ENCODE results near the gene FADS6. TPM values are rescaled to one million over a fixed set of nuclear protein-coding genes. Genes with fewer than 3 reads are reported as not detected.

Gene FADS6
- total RNA-seq (2022; extraction: Qiagen RNA extraction) = not detected in 5 replicates

GRCh38 chr17:74892974-74893911 is at the start of gene FADS6:
FADS6 (minus strand) TSS chr17:74893633; CDS start chr17:74893595, 38 bp downstream.

DNA sequence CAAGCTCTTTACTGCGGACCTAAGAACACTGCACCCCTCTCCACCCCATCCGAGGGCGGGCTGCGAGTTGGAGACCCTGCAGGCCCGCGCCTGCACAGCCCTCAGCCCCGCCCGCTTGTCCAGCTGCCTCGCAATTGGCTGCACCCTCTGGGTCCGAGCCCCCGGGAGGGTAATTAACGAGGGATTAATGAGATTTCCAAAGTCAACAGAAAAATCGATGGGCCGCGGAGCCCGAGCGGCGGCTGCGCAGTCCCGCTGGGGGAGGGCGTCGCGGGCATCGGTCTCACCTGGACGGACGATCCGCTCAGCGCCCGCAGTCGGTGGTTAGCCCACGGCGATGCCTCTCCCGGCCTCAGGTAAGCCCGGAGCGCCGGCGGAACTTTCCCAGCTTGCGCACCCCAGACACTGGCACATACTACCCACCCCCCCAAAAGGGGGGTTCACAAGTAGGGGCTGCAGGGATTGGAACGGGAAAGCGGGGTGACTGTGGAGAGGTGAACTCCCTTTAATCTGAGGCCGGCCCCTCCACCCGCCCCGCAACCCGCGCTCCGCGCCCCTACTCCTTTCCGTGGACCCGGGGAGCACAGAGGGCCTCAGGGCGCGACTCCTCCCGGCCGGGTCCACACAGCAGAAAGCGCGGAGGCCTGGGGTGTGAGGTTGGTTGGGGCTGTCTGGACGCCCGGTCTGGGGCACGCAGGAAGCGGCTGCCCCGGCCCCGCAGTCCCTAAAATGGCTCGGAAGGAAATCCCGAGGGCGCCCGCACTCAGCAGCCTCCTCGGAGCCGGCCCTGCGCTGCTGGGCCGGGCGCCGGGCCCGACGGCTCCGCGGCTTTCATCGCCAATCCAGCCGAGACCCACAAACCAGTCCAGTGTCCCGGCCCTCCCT is 42.4 kb upstream of the FADS6 start, which contains the start of gene OTOP3:
Gene OTOP3, plus strand, starts transcription at position 314 of the 885 bp plus-strand sequence. Its CDS starts 24 bp downstream, at position 338.

GRCh38 chr17:74924250-74924948 is 31.0 kb upstream of the FADS6 start, which contains the start of gene OTOP2:
OTOP2 (plus strand) TSS chr17:74924273; CDS start chr17:74924633, 360 bp downstream.

GRCh38 chr17:74922694-74923537 is 29.5 kb upstream of the FADS6 start, which contains the start of gene USH1G:
USH1G (minus strand) TSS chr17:74923255; CDS start chr17:74923073, 182 bp downstream.

DNA sequence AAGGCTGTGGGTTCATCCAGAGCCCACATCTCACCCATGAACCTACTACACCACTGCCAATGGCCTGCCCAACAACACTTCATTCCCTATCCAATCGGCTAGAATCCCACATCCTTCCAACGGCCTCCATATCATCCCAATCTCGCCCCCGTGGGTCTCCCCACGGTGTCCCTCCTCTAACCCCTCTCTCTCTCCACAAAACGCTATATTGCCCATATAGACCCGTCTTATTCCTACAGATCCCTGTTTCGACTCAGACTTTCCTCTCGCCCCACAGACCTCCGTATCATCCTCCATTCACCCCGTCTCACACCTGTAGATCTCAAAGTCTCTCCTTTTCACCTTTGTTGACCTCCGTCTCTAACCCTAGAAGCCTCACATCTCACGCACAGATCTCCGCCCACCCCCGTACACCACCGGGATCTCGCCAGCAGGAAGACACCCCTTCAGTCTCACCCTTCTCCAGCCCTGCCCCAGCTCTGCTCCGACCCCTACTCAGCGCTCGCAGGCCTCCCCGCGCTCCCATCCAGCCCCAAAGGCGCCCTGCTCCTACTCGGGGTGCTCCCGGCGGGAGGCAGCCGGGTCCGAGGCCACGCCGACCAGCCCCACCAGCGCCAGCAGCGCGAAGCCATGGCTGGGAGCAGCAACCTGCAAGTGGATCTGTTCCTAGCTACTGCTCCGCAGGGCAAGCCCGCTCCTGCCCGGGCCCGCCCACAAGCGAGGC is 21.0 kb downstream of the FADS6 start, which contains the start of gene FDXR:
Gene FDXR, minus strand, starts transcription at position 682 of the 724 bp plus-strand sequence. Its CDS starts 50 bp downstream, at position 632.

DNA sequence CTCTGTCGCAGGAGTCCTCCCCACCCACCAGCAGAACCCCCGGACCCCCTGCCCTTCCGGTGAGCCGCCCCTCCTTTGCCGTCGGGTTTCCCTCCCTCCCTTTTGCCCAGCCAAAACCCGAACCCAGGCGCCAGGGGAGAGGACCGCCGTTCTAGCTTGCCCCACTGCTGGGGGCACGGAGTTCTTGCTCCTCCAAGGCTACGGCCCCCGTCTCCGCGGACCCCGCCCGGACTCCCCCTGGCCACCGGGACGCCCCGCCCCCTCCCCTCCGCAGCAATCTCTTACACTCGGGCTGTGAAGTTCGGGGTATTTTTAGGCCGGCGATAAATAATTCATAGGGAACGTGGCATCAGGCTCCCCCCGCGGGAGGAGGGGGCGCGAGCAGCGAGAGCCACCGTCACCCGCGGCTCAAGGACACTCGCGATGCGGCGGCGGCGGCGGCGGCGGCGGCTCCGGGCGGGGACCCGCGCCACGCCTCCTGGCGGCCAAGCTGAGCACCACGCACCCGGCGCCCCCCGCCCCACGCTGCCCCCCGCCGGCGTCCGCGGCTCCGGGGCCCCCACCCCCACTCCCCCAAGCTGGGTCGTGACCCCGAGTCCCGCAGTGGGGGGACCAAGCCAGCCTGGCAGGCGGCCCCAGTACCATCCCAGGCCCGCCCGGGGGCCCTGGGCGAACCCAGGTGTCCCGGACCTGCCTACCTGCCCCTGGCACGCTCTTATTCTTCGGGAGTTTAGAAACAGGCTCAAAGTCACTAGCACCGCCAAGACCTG is 33.8 kb downstream of the FADS6 start, which contains the start of gene GRIN2C:
Gene GRIN2C, minus strand, starts transcription at position 427 of the 770 bp plus-strand sequence. CDS start 4,793 bp downstream, outside the sequence.

Other genes starting within 250 kb of the FADS6 start
- gene CD300LF, start 180.7 kb downstream of the FADS6 start, total RNA-seq (2022; extraction: Qiagen RNA extraction) = not detected in 5 replicates
- gene RAB37, start 156.4 kb downstream of the FADS6 start, total RNA-seq (2022; extraction: Qiagen RNA extraction) = 0.87 to 1.4 TPM (median 1.2 TPM) in 5 replicates
- gene NHERF1, start 145.0 kb downstream of the FADS6 start, total RNA-seq (2022; extraction: Qiagen RNA extraction) = 35.6 to 44.7 TPM (median 41.4 TPM) in 5 replicates
- 48.3 to 56.2 TPM (median 54.1 TPM) in 5 replicates for gene NAT9, start 117.3 kb downstream of the FADS6 start, total RNA-seq (2022; extraction: Qiagen RNA extraction)
- 0.11 to 0.43 TPM (median 0.23 TPM) in 5 replicates for gene GRIN2C, start 33.7 kb downstream of the FADS6 start, total RNA-seq (2022; extraction: Qiagen RNA extraction)
- gene FDXR, start 20.6 kb downstream of the FADS6 start, total RNA-seq (2022; extraction: Qiagen RNA extraction) = 51.5 to 73.4 TPM (median 61.4 TPM) in 5 replicates
- gene USH1G, start 29.6 kb upstream of the FADS6 start, total RNA-seq (2022; extraction: Qiagen RNA extraction) = 0.06 to 0.13 TPM (median 0.11 TPM) in 5 replicates
- 0.05 to 0.06 TPM in 2 of 5 replicates, not detected in the others for gene OTOP2, start 30.6 kb upstream of the FADS6 start, total RNA-seq (2022; extraction: Qiagen RNA extraction)
- gene OTOP3, start 42.3 kb upstream of the FADS6 start, total RNA-seq (2022; extraction: Qiagen RNA extraction) = not detected in 5 replicates
- 13.2 to 20.3 TPM (median 19.5 TPM) in 5 replicates for gene HID1, start 79.1 kb upstream of the FADS6 start, total RNA-seq (2022; extraction: Qiagen RNA extraction)
- gene CDR2L, start 94.0 kb upstream of the FADS6 start, total RNA-seq (2022; extraction: Qiagen RNA extraction) = 72.0 to 93.7 TPM (median 89.5 TPM) in 5 replicates
- 69.5 to 86.3 TPM (median 76.3 TPM) in 5 replicates for gene MRPL58, start 119.0 kb upstream of the FADS6 start, total RNA-seq (2022; extraction: Qiagen RNA extraction)
- 481 to 554 TPM (median 491 TPM) in 5 replicates for gene ATP5PD, start 153.3 kb upstream of the FADS6 start, total RNA-seq (2022; extraction: Qiagen RNA extraction)
- 30.4 to 32.3 TPM (median 30.9 TPM) in 5 replicates for gene KCTD2, start 153.6 kb upstream of the FADS6 start, total RNA-seq (2022; extraction: Qiagen RNA extraction)
- 23.0 to 32.9 TPM (median 30.2 TPM) in 5 replicates for gene SLC16A5, start 194.3 kb upstream of the FADS6 start, total RNA-seq (2022; extraction: Qiagen RNA extraction)
- gene ARMC7, start 216.3 kb upstream of the FADS6 start, total RNA-seq (2022; extraction: Qiagen RNA extraction) = 16.2 to 20.4 TPM (median 17.2 TPM) in 5 replicates
- gene NT5C, start 238.1 kb upstream of the FADS6 start, total RNA-seq (2022; extraction: Qiagen RNA extraction) = 80.5 to 130 TPM (median 129 TPM) in 5 replicates